ENCODE data around the gene DTWD1. TPM values are rescaled to one million over a fixed set of nuclear protein-coding genes. Genes with fewer than 3 reads are reported as not detected.
"Not testable (repeated sequence)": the region's sequence is repeated elsewhere in the genome, so short reads cannot be mapped to it uniquely, and the experiment has no call there.

Gene DTWD1
- total RNA-seq, 2 experiments from 2014 or later: 12.5 to 13.4 TPM

DNA sequence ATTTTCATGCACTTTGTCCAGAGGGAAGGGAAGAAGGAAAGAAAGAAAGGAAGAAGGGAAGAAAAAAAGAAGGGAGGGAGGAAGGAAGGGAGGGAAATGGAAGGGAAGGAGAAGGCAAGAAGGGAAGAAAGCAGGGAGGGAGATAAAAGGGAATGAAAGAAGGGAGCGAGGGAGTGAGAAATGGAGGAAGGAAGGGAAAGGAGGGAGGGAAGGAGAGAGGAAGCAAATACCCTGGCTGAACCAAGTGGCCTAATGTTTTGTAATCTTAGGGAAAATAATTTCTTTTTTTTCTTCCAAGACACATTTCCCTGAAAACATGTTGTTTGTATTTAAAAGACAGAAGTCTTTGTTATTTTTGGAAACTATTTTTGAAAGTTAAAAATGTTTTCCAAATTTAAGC is 35.9 kb downstream of the DTWD1 start:
- H3K9me3 Mint-ChIP-seq: peaks cover 16% of the 10 kb centered on the region
- DNase-seq: no peak
- peaks cover 17% of the 10 kb centered on the region for H3K27me3 Mint-ChIP-seq
- H3K4me3 Mint-ChIP-seq: no peak overlapping the region
- H3K27ac Mint-ChIP-seq: no peak overlapping the region
- H3K36me3 Mint-ChIP-seq (ENCODE audit: low read depth): no peaks in the 10 kb centered on the region
- CTCF ChIA-PET: no interaction called here
- POLR2A ChIA-PET: interaction anchor here (0.6 kb wide), 1 partner anchor 9 kb away, joined by 3 read pairs; no protein-coding TSS in a partner anchor
- H3K4me1 Mint-ChIP-seq: no peaks in the 10 kb centered on the region

DNA sequence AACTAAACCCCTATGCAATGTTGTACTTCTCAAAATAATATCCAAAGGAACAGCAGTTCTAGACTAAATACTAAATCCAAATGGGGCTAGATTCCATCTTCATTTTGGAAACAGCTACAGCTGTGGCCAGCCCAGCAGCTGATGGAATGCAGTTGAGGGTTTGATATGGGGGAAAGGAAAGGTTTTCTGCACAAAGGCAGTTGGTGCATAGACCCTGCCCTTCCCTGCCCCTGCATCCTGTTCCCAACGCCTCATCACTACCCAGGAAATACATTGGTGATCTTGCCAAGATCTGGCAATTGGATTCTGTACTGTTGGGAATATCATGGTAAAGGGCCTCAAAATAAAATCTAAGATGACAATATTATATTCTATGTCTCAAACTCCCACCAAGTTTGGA is 43.9 kb downstream of the DTWD1 start:
- ChIA-PET POLR2A (no interaction called here), CTCF (no interaction called here)
- H3K27ac Mint-ChIP-seq: no peak overlapping the region
- no peaks in the 10 kb centered on the region for H3K4me1 Mint-ChIP-seq
- no peaks in the 10 kb centered on the region for H3K36me3 Mint-ChIP-seq (ENCODE audit: low read depth)
- no peak overlapping the region for H3K4me3 Mint-ChIP-seq
- H3K9me3 Mint-ChIP-seq: no peaks in the 10 kb centered on the region
- DNase-seq: no peak
- peaks cover 23% of the 10 kb centered on the region for H3K27me3 Mint-ChIP-seq

DNA sequence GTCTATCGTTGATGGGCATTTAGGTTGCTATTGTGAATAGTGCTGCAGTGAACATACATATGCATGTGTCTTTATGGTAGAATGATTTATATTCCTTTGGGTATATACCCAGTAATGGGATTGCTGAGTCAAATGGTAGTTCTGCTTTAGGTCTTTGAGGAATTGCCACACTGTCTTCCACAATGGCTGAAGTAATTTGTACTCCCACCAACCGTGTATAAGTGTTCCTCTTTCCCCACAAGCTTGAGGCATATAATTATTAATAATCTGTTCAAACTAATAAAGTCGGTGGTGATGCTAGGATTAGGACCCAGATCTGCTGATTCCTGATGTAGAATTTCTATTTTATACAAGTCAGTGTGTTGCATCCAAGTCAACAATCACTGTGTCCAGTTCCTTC is 45.6 kb downstream of the DTWD1 start:
- H3K4me1 Mint-ChIP-seq; H3K4me3 Mint-ChIP-seq; H3K36me3 Mint-ChIP-seq (ENCODE audit: low read depth); POLR2A ChIA-PET; H3K27ac Mint-ChIP-seq; H3K9me3 Mint-ChIP-seq; CTCF ChIA-PET; DNase-seq: not testable (repeated sequence)
- peaks cover 16% of the 10 kb centered on the region for H3K27me3 Mint-ChIP-seq

DNA sequence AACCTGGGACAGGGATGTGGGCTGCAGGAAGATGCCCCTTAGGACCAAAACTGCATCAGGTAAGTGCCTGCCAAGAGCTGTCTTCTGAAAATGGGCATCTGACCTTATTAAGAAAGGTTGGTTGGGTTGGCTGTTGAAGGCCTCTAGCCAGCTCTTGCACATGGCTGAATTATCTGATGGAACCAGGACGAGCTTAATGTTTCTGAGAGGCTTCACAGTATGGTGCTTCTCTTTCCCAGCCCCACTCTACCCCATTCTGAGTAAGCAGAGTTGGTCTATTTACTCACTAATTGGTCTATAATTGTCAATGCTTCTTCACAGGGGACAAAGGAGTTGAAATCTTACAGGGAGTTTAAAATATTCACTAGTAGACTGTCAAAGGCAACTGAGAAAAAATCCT is 48.4 kb downstream of the DTWD1 start:
- peaks cover 10% of the 10 kb centered on the region for H3K27me3 Mint-ChIP-seq
- no peaks in the 10 kb centered on the region for H3K4me1 Mint-ChIP-seq
- H3K4me3 Mint-ChIP-seq: no peak overlapping the region
- no peak for DNase-seq
- H3K9me3 Mint-ChIP-seq: no peaks in the 10 kb centered on the region
- no peaks in the 10 kb centered on the region for H3K36me3 Mint-ChIP-seq (ENCODE audit: low read depth)
- POLR2A ChIA-PET: no interaction called here
- CTCF ChIA-PET: no interaction called here
- no peak overlapping the region for H3K27ac Mint-ChIP-seq

DNA sequence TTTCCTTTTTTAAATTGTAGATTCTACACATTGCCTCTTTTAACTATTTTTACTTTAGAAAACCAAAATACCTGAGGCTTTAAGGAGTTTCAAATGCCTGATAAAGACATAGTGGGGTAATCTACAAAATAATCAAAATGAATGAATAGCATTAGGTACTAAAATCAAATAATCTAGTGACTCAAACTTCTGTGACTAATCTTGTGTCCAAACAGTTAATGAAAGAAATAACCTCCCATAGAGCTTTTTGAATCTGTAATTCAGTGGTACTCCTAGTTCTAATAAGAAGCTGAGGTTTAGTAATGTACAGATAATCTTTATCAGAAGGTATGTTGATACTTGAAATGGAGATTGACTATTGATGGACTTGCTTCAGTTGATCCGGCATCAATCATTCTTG is 53.0 kb downstream of the DTWD1 start:
- Mint-ChIP-seq H3K9me3 (no peaks in the 10 kb centered on the region), H3K27ac (no peak overlapping the region), H3K27me3 (peaks cover 27% of the 10 kb centered on the region), H3K36me3 (ENCODE audit: low read depth) (no peaks in the 10 kb centered on the region), H3K4me1 (no peaks in the 10 kb centered on the region), H3K4me3 (no peak overlapping the region)
- POLR2A ChIA-PET: no interaction called here
- CTCF ChIA-PET: no interaction called here
- no peak for DNase-seq

DNA sequence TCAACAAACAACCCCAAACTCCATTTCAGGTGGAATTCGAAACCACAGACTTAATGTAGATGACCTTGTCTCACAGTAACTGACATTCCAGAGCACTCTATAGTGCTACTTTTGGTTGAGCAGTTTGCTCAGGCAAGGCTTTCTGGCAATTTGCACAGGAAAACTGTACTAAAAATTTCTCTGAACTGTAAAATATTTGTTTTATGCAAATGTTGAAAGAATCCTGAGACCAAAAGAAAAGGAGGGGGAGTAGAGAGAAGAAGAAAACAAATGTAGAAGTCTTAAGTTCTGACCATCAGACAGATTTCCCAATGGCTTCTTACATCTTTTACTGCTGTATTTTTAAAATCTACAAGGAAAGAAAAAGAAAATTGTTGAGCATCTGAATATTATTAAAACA is 53.5 kb downstream of the DTWD1 start:
- Mint-ChIP-seq H3K27ac (no peak overlapping the region), H3K27me3 (peaks cover 32% of the 10 kb centered on the region), H3K36me3 (ENCODE audit: low read depth) (no peaks in the 10 kb centered on the region), H3K4me3 (no peak overlapping the region), H3K4me1 (no peaks in the 10 kb centered on the region), H3K9me3 (no peaks in the 10 kb centered on the region)
- ChIA-PET CTCF (no interaction called here), POLR2A (no interaction called here)
- DNase-seq: no peak

DNA sequence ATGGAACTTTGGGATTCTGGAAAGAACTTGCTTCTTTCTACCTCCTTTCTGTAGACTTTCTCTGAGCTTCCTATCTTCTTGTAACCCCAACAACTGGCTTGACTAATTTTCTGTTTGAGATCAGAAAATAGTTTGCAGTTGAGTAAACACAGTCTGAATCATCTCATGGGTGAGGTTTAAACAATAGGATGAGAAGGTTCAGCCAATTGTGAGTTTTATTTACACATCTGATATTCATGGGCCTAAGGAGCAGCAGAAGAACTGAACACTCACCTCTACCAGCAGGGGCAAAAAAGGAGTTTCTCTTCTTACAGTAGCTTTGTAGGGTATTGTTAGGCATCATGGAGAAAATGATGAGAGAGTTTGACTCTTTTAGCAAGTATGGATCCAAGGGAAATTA is 54.2 kb downstream of the DTWD1 start:
- no peaks in the 10 kb centered on the region for H3K9me3 Mint-ChIP-seq
- H3K4me1 Mint-ChIP-seq: no peaks in the 10 kb centered on the region
- ChIA-PET CTCF (no interaction called here), POLR2A (no interaction called here)
- peaks cover 29% of the 10 kb centered on the region for H3K27me3 Mint-ChIP-seq
- no peaks in the 10 kb centered on the region for H3K36me3 Mint-ChIP-seq (ENCODE audit: low read depth)
- no peak overlapping the region for H3K4me3 Mint-ChIP-seq
- H3K27ac Mint-ChIP-seq: no peak overlapping the region
- no peak for DNase-seq

DNA sequence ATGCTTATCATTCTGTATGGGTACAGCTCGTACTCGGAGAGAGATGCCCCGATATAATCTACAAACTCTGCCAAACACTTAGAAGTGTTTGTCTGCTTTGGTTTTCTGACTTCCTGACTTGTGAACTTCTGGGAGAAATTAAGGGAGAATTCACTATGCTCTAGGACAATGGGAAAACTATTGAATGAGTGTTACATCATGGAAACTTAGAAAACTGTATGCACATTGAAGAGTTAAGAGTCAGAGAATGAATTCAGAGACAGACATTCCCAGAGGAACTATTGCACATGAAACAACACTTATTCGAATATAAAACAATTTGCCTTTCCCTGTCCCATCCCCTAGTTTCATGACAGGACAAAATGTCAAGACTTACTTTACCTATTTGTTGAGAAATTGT is 57.8 kb downstream of the DTWD1 start:
- DNase-seq: no peak
- H3K36me3 Mint-ChIP-seq (ENCODE audit: low read depth): no peaks in the 10 kb centered on the region
- peaks cover 35% of the 10 kb centered on the region for H3K27me3 Mint-ChIP-seq
- no peaks in the 10 kb centered on the region for H3K4me1 Mint-ChIP-seq
- CTCF ChIA-PET: no interaction called here
- no peaks in the 10 kb centered on the region for H3K9me3 Mint-ChIP-seq
- H3K4me3 Mint-ChIP-seq: no peak overlapping the region
- no peak overlapping the region for H3K27ac Mint-ChIP-seq
- POLR2A ChIA-PET: no interaction called here

DNA sequence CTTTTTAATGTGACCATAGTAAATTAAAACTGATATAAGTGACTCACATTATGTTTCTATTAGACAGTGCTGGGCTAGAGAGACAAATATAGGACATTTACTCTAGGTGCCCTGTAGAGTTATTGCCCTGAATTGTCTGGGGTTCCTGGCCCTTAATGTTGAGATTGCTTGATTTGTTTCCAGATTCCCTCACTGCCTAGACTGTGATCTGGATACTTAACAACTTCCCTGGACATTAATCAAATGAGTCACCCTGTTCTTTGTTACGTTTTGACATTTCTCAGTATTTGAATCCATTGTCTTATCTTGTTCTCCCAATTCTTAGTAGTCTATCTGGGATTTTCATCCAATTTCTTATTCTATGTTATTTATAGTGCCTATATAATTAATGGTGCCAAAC is 65.8 kb downstream of the DTWD1 start:
- CTCF ChIA-PET: no interaction called here
- Mint-ChIP-seq H3K9me3 (no peaks in the 10 kb centered on the region), H3K4me3 (no peak overlapping the region), H3K4me1 (no peaks in the 10 kb centered on the region), H3K36me3 (ENCODE audit: low read depth) (no peaks in the 10 kb centered on the region), H3K27me3 (peaks cover 5% of the 10 kb centered on the region), H3K27ac (no peak overlapping the region)
- no peak for DNase-seq
- POLR2A ChIA-PET: no interaction called here

DNA sequence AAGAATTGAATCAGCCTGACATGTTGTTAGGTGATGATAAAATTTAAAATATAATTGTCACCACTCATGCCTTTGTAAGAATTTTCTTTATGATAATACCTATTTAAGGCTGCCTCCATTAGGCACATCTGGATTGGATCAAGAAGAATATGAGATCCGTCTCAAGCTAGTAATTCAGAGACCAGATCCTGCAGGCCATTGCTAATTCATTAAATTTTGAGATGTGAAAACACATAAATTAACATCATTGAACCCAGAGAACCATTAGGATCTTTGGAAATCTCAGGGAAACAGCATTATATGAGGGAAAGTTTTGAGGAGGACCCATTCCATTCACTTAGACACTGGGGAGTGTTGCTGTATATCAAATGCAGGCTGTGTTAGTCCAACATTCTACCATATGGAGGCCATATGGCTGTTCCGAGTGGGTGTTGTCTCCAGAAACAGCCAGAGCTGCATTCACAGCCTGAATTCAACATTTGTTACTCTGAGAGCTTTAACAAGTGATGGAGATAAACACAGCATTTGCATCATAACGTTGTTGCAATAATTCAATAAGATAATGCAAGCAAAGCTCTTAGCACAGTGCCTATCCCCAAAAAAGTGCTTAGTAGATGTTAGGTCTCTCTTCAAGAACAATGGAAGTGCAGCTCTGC is 67.4 kb downstream of the DTWD1 start:
- H3K4me1 Mint-ChIP-seq: no peaks in the 10 kb centered on the region
- POLR2A ChIA-PET: no interaction called here

DNA sequence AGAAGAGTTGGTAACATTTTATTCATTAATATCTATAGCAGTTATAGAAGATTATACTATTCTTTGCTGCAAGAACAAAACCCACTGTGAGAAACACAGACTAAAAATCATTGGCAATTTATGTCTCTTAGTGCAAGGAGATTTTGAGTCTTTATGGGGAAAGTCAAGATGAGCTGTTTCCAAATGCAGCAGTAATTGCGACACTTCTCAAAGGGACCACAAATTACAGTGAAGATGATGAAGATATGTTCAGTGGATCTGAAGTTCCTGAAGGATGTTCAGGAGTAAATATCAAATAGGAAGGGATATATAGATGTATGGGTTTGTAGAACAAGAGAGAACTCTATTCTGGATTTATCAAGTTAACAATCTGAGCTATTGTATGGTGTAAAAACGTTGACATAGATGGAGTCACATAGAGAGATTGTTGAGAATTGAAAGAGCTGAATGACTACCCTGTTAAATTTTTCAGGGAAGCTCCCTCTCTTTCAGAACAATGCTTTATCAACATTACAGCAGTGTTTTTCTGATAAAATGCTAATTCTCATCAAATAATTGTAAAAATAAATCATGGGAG is 71.8 kb downstream of the DTWD1 start:
- Mint-ChIP-seq H3K27me3 (peaks cover 14% of the 10 kb centered on the region), H3K27ac (no peak overlapping the region)
- CTCF ChIA-PET: no interaction called here

More for the DNA sequence above, 67.4 kb downstream of the DTWD1 start:
- DNase-seq: no peak
- CTCF ChIA-PET: no interaction called here
- Mint-ChIP-seq H3K4me3 (no peak overlapping the region), H3K9me3 (no peaks in the 10 kb centered on the region), H3K27me3 (peaks cover 6% of the 10 kb centered on the region), H3K27ac (no peak overlapping the region), H3K36me3 (ENCODE audit: low read depth) (no peaks in the 10 kb centered on the region)

DNA sequence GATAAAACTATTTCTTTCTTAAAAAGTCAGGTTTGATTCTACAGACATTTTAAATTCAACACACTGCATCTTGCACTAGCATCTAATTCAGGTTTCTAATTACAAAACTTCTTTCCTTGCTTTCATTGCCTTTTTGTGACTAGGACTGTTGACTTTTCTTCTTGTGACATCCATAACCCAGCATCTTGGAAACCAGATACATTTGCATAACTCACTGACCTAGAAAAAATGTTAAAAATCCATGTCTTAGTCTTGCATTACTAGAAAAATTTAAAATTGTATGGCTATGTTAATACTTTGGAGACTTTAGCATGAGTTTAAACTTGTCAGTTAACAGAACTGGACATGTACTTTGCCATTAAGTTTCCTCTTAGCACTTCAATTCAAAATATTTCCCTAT is 72.7 kb downstream of the DTWD1 start:
- Mint-ChIP-seq H3K27me3 (peaks cover 14% of the 10 kb centered on the region), H3K36me3 (ENCODE audit: low read depth) (no peaks in the 10 kb centered on the region), H3K27ac (no peak overlapping the region), H3K4me3 (no peak overlapping the region), H3K9me3 (no peaks in the 10 kb centered on the region), H3K4me1 (no peaks in the 10 kb centered on the region)
- ChIA-PET CTCF (no interaction called here), POLR2A (no interaction called here)
- no peak for DNase-seq

More for the DNA sequence above, 71.8 kb downstream of the DTWD1 start:
- Mint-ChIP-seq H3K9me3 (no peaks in the 10 kb centered on the region), H3K4me1 (no peaks in the 10 kb centered on the region), H3K4me3 (no peak overlapping the region), H3K36me3 (ENCODE audit: low read depth) (no peaks in the 10 kb centered on the region)
- no peak for DNase-seq
- POLR2A ChIA-PET: no interaction called here

DNA sequence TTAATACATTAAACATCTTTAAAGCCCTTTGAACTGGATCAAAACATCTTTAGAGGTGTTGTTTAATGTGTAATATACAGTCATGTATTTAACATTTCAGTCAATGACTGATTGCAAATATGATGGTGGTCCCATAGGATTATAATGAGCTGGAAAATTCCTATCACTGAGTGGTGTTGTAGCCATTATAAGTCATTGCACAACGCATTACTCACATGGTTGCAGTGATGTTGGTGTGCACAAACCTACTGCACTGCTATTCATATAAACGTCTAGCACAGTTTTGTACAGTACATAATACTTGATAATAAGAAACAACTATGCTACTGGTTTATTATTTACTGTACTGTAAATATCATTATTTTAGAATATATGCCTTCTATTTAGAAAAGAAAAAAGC is 75.6 kb downstream of the DTWD1 start:
- H3K4me3 Mint-ChIP-seq: no peak overlapping the region
- peaks cover 14% of the 10 kb centered on the region for H3K27me3 Mint-ChIP-seq
- ChIA-PET CTCF (no interaction called here), POLR2A (no interaction called here)
- no peaks in the 10 kb centered on the region for H3K4me1 Mint-ChIP-seq
- DNase-seq: no peak
- H3K36me3 Mint-ChIP-seq (ENCODE audit: low read depth): no peaks in the 10 kb centered on the region
- no peak overlapping the region for H3K27ac Mint-ChIP-seq
- no peaks in the 10 kb centered on the region for H3K9me3 Mint-ChIP-seq

DNA sequence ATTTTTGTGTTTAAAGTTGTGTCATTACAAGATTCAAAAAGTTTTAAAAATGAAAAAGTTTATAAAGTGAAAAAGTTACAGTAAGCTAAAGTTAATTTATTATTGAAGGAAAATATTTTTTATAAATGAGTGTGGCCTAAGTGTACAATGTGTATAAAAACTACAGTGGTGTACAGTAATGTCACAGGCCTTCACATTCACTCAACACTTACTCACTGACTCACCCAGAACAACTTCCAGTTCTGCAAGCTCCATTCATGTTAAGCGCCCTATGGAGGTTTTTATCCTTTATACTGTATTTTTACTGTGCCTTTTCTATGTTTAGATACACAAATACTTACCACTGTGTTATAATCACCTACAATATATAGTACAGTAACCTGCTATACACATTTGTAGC is 76.3 kb downstream of the DTWD1 start:
- no peaks in the 10 kb centered on the region for H3K36me3 Mint-ChIP-seq (ENCODE audit: low read depth)
- ChIA-PET CTCF (no interaction called here), POLR2A (no interaction called here)
- H3K4me3 Mint-ChIP-seq: no peak overlapping the region
- DNase-seq: no peak
- H3K9me3 Mint-ChIP-seq: no peaks in the 10 kb centered on the region
- H3K27ac Mint-ChIP-seq: no peak overlapping the region
- H3K4me1 Mint-ChIP-seq: no peaks in the 10 kb centered on the region
- peaks cover 14% of the 10 kb centered on the region for H3K27me3 Mint-ChIP-seq
